Pulmonary artery endothelial cell (primary cell): ENCODE measurements around the gene CROCC. TPM values are rescaled to one million over a fixed set of nuclear protein-coding genes. Genes with fewer than 3 reads are reported as not detected.
A peak's percentile ranks its signal among the peaks of the same experiment; 100 is the strongest.
"Not testable (repeated sequence)": the region's sequence is repeated elsewhere in the genome, so short reads cannot be mapped to it uniquely, and the experiment has no call there.

Source experiments
- DNase-seq: peaks from one replicate; pipeline ENCODE4 v3.0.0-alpha.2; 2011; ENCODE audit warnings: low read depth, low spot score
- total RNA-seq: library from RNA; depleted of rRNA; stranded (reverse); fragments of >200 nt; gene quantifications from 2 replicates; pipeline ENCODE4 v1.2.3, GENCODE V29; 2014

Gene CROCC
- total RNA-seq, 1 donor from 2014 or later = 18.5 TPM

- DNase-seq = not testable (repeated sequence)
Observed at GRCh38 chr1:16931206-16931934, 9.6 kb downstream of the CROCC start.

- not testable (repeated sequence) for DNase-seq
Observed at GRCh38 chr1:16933945-16934344, 12.2 kb downstream of the CROCC start.

- DNase-seq = not testable (repeated sequence)
Observed at GRCh38 chr1:16936580-16936979, 14.8 kb downstream of the CROCC start.

- no peak for DNase-seq
Observed at GRCh38 chr1:16938351-16939321, 16.9 kb downstream of the CROCC start.

GRCh38 chr1:16939386-16940180 is 17.9 kb downstream of the CROCC start:
- DNase-seq = not testable (repeated sequence)

- no peak for DNase-seq
Observed at GRCh38 chr1:16944038-16944437, 22.3 kb downstream of the CROCC start.

GRCh38 chr1:16945512-16945911 is 23.8 kb downstream of the CROCC start:
- DNase-seq = not testable (repeated sequence)

GRCh38 chr1:16946185-16946584 is 24.5 kb downstream of the CROCC start:
- DNase-seq = not testable (repeated sequence)

- DNase-seq = no peak
Observed at GRCh38 chr1:16946646-16947045, 24.9 kb downstream of the CROCC start.

GRCh38 chr1:16948282-16948891 is 26.7 kb downstream of the CROCC start:
- DNase-seq = not testable (repeated sequence)

- DNase-seq = not testable (repeated sequence)
Observed at GRCh38 chr1:16949026-16949425, 27.3 kb downstream of the CROCC start.

GRCh38 chr1:16952376-16952775 is 30.6 kb downstream of the CROCC start:
- not testable (repeated sequence) for DNase-seq

GRCh38 chr1:16954579-16954978 is 32.8 kb downstream of the CROCC start:
- no peak for DNase-seq

GRCh38 chr1:16955186-16955585 is 33.5 kb downstream of the CROCC start:
- DNase-seq = no peak

- no peak for DNase-seq
Observed at GRCh38 chr1:16956775-16957174, 35.0 kb downstream of the CROCC start.

GRCh38 chr1:16957731-16958130 is 36.0 kb downstream of the CROCC start:
- DNase-seq = no peak

- no peak for DNase-seq
Observed at GRCh38 chr1:16958475-16958874, 36.7 kb downstream of the CROCC start.

- DNase-seq = peak; percentile 44
Observed at GRCh38 chr1:16960560-16961296, 39.0 kb downstream of the CROCC start.

- no peak for DNase-seq
Observed at GRCh38 chr1:16961297-16962133, 39.8 kb downstream of the CROCC start.
